IMR-90 (cell line): ENCODE results near the gene RABL2B. TPM values are rescaled to one million over a fixed set of nuclear protein-coding genes. Genes with fewer than 3 reads are reported as not detected.
"Not testable (repeated sequence)": the region's sequence is repeated elsewhere in the genome, so short reads cannot be mapped to it uniquely, and the experiment has no call there.

Source experiments
- ATAC-seq: fragments of 200-7000 bp; cut with Tn5 transposase; 2 replicates; pipeline ENCODE4 v1.9.1; 2020; ENCODE audit warnings: low read depth, mild to moderate bottlenecking, moderate library complexity
- BruUV-seq: library from RNA; stranded (reverse); fragments of 400-500 nt; replicated peaks from 2 replicates; lab custom pipeline; 2021; lab: Mats Ljungman, UMichigan
- CTCF ChIA-PET: fragments of 300-600 bp; formaldehyde crosslinking; extraction: SDS; loops from one replicate; lab custom pipeline; 2021; ENCODE audit warnings: antibody characterized with exemption; lab: Yijun Ruan, JAX
- POLR2A ChIA-PET: fragments of 300-600 bp; sonication (Branson Sonifier 250); formaldehyde crosslinking; loops from one replicate; lab custom pipeline; 2022; ENCODE audit warnings: antibody characterized with exemption; ENCODE audit not compliant: unreplicated experiment; lab: Charles Lee
- DNase-seq: peaks from one replicate; pipeline ENCODE4 v3.0.0; 2013
- H2AFZ ChIP-seq: replicated peaks from 2 replicates; pipeline ENCODE3; 2013; ENCODE audit warnings: low read length, mild to moderate bottlenecking; ENCODE audit not compliant: poor library complexity
- H2AK5ac ChIP-seq: 2 replicates; pipeline ENCODE4 v1.6.1; 2013; ENCODE audit warnings: low read depth, low read length, inconsistent platforms
- H2AK9ac ChIP-seq: replicated peaks from 2 replicates; pipeline ENCODE3; 2013; ENCODE audit warnings: mild to moderate bottlenecking, low read depth, low read length, moderate library complexity; ENCODE audit not compliant: poor library complexity
- H2BK120ac ChIP-seq: 2 replicates; pipeline ENCODE4 v1.6.1; 2013; ENCODE audit warnings: low read depth, low read length, inconsistent platforms
- H2BK15ac ChIP-seq: 3 replicates; pipeline ENCODE4 v1.6.1; 2013; ENCODE audit warnings: low read depth, low read length, inconsistent platforms
- H2BK20ac ChIP-seq: 2 replicates; pipeline ENCODE4 v1.6.1; 2013; ENCODE audit warnings: low read depth, mild to moderate bottlenecking, inconsistent platforms, low read length, moderate library complexity
- H2BK5ac ChIP-seq: 2 replicates; pipeline ENCODE4 v1.6.1; 2013; ENCODE audit warnings: mild to moderate bottlenecking, low read depth, low read length, inconsistent platforms; ENCODE audit not compliant: poor library complexity, severe bottlenecking
- H3K14ac ChIP-seq: replicated peaks from 2 replicates; pipeline ENCODE4 v1.6.1; 2013; ENCODE audit warnings: low read depth, low read length, inconsistent platforms
- H3K18ac ChIP-seq: 2 replicates; pipeline ENCODE4 v1.6.1; 2013; ENCODE audit warnings: low read depth, low read length, control low read depth
- H3K23ac ChIP-seq: 2 replicates; pipeline ENCODE4 v1.6.1; 2013; ENCODE audit warnings: low read depth, low read length, inconsistent platforms
- H3K27ac ChIP-seq: 2 replicates; pipeline ENCODE4 v1.5.1; 2013; ENCODE audit warnings: mild to moderate bottlenecking, control low read depth, low read length; ENCODE audit not compliant: insufficient read depth
- H3K27me3 ChIP-seq: 2 replicates; pipeline ENCODE4 v1.6.1; 2013; ENCODE audit warnings: low read length; ENCODE audit not compliant: control insufficient read depth, insufficient read depth
- H3K36me3 ChIP-seq: 2 replicates; pipeline ENCODE4 v1.6.1; 2013; ENCODE audit warnings: low read length, mixed read lengths; ENCODE audit not compliant: control insufficient read depth, insufficient read depth
- H3K4ac ChIP-seq: 2 replicates; pipeline ENCODE4 v1.6.1; 2013; ENCODE audit warnings: low read depth, low read length, inconsistent platforms
- H3K4me1 ChIP-seq: 2 replicates; pipeline ENCODE4 v1.6.1; 2013; ENCODE audit warnings: low read length, mixed read lengths; ENCODE audit not compliant: control insufficient read depth, insufficient read depth
- H3K4me2 ChIP-seq: 2 replicates; pipeline ENCODE4 v1.6.1; 2013; ENCODE audit warnings: low read depth, mild to moderate bottlenecking, control low read depth, low read length, moderate library complexity
- H3K4me3 ChIP-seq: 2 replicates; pipeline ENCODE4 v1.5.1; 2013; ENCODE audit warnings: low read depth, mild to moderate bottlenecking, control low read depth, low read length, moderate library complexity; ENCODE audit not compliant: insufficient read depth
- H3K56ac ChIP-seq: 2 replicates; pipeline ENCODE4 v1.6.1; 2013; ENCODE audit warnings: low read length, inconsistent platforms; ENCODE audit not compliant: insufficient read depth; ENCODE audit errors: extremely low read depth
- H3K79me1 ChIP-seq, 2 experiments: 2 replicates each; pipeline ENCODE4 v1.6.1; 2013; ENCODE audit warnings: low read length in 2 of 2, inconsistent platforms in 1 of 2, low read depth in 1 of 2
- H3K9ac ChIP-seq: 2 replicates; pipeline ENCODE4 v1.6.1; 2013; ENCODE audit warnings: low read depth, low read length, control low read depth
- H3K9me1 ChIP-seq: 2 replicates; pipeline ENCODE4 v1.6.1; 2013; ENCODE audit warnings: low read length, inconsistent platforms; ENCODE audit not compliant: insufficient read depth
- H3K9me3 ChIP-seq: 2 replicates; pipeline ENCODE4 v1.6.1; 2013; ENCODE audit warnings: low read length; ENCODE audit not compliant: control insufficient read depth, insufficient read depth
- H4K20me1 ChIP-seq: 2 replicates; pipeline ENCODE4 v1.6.1; 2013; ENCODE audit warnings: low read length, inconsistent platforms; ENCODE audit not compliant: insufficient read depth
- H4K5ac ChIP-seq: 2 replicates; pipeline ENCODE4 v1.6.1; 2013; ENCODE audit warnings: mild to moderate bottlenecking, low read depth, low read length, control low read depth
- H4K8ac ChIP-seq, 2 experiments: 2 replicates each; pipeline ENCODE4 v1.6.1; 2013; ENCODE audit warnings: low read depth in 2 of 2, low read length in 2 of 2, control low read depth in 1 of 2, inconsistent platforms in 1 of 2
- H4K91ac ChIP-seq: 2 replicates; pipeline ENCODE4 v1.6.1; 2013; ENCODE audit warnings: low read depth, low read length, inconsistent platforms; ENCODE audit not compliant: insufficient read depth
- FOS ChIP-seq: fragments of 150-350 bp; IDR thresholded peaks from 2 replicates; pipeline ENCODE4 v1.6.1; 2016; ENCODE audit warnings: low read depth, low read length
- WGBS, 2 experiments: methylation state at CpG; one replicate each; pipeline versions ENCODE4 v1.1.5 to v1.1.7; 2013; ENCODE audit warnings: missing lambda C conversion rate in 2 of 2; ENCODE audit not compliant: insufficient read length in 1 of 2; ENCODE audit errors: extremely low coverage in 2 of 2; 5-methylcytosine and 5-hydroxymethylcytosine counted together
- dilution Hi-C: fragments of 300-500 bp; cut with HindIII; formaldehyde crosslinking; loops from one replicate; pipeline ENCODE4 v1.14.3; 2018; ENCODE audit warnings: low sequenced_read_pairs; ENCODE audit not compliant: unreplicated experiment
- in situ Hi-C: fragments of 300-500 bp; cut with MboI; formaldehyde crosslinking; loops from 3 replicates; pipeline ENCODE4 v1.14.3; 2019; ENCODE audit warnings: low sequenced_read_pairs, inconsistent platforms, mixed read lengths
- intact Hi-C: fragments of 100-400 bp; cut with micrococcal nuclease; formaldehyde crosslinking; loops from 2 replicates; pipeline ENCODE4 v1.10.0; 2022
- polyA plus RNA-seq, 3 experiments: library from polyadenylated mRNA; depleted of rRNA; stranded (reverse); fragments of >200 nt; gene quantifications; 2 replicates each; pipeline ENCODE4 v1.2.3, GENCODE V29; 2012; ENCODE audit warnings: low replicate concordance in 1 of 3
- total RNA-seq: library from RNA; depleted of rRNA; stranded (reverse); fragments of >200 nt; gene quantifications from 2 replicates; pipeline ENCODE4 v1.2.3, GENCODE V29; 2012

The RABL2B gene
- total and polyA plus RNA-seq, 2 of the 4 experiments (the other 2 are of a cell fraction) = 8.4 to 23.3 TPM

GRCh38 chr22:50759597-50760341 lies 23.7 kb downstream of the RABL2B start:
- POLR2A ChIA-PET = not testable (repeated sequence)

More at GRCh38 chr22:50759597-50760341, 23.7 kb downstream of the RABL2B start:
- H3K9ac ChIP-seq, H3K4me1 ChIP-seq, H3K27ac ChIP-seq, H3K9me3 ChIP-seq, H3K4me3 ChIP-seq, H3K23ac ChIP-seq, H3K18ac ChIP-seq, CTCF ChIA-PET, H4K8ac ChIP-seq, H3K4me2 ChIP-seq, H4K5ac ChIP-seq, H2BK15ac ChIP-seq, in situ Hi-C loops, H2AK9ac ChIP-seq, H4K20me1 ChIP-seq, H2AK5ac ChIP-seq, intact Hi-C loops, ATAC-seq, H2BK20ac ChIP-seq, H3K27me3 ChIP-seq, H4K91ac ChIP-seq, H2BK120ac ChIP-seq, H3K36me3 ChIP-seq, H2AFZ ChIP-seq, H3K79me1 ChIP-seq, dilution Hi-C loops, BruUV-seq, H3K4ac ChIP-seq, H3K56ac ChIP-seq, H3K9me1 ChIP-seq, H3K14ac ChIP-seq: not testable (repeated sequence)
- peak overlapping the region; percentile 39 for H2BK5ac ChIP-seq
- DNase-seq = peak; percentile 84
- TF ChIP-seq FOS = peak; percentile 51
- WGBS, 2 experiments = no CpG with 5 or more reads among the region's 10 CpGs
